HUDEP-2 (cell line): Measurements from ENCODE around the gene FAM240A.
A peak's percentile ranks its signal among the peaks of the same experiment; 100 is the strongest.

Experiments used
- DNase-seq, 76 experiments: peaks; one replicate each; lab custom pipeline; 2025; ENCODE audit not compliant: unreplicated experiment in 76 of 76; lab: John Stamatoyannopoulos, UW

Gene FAM240A

DNA sequence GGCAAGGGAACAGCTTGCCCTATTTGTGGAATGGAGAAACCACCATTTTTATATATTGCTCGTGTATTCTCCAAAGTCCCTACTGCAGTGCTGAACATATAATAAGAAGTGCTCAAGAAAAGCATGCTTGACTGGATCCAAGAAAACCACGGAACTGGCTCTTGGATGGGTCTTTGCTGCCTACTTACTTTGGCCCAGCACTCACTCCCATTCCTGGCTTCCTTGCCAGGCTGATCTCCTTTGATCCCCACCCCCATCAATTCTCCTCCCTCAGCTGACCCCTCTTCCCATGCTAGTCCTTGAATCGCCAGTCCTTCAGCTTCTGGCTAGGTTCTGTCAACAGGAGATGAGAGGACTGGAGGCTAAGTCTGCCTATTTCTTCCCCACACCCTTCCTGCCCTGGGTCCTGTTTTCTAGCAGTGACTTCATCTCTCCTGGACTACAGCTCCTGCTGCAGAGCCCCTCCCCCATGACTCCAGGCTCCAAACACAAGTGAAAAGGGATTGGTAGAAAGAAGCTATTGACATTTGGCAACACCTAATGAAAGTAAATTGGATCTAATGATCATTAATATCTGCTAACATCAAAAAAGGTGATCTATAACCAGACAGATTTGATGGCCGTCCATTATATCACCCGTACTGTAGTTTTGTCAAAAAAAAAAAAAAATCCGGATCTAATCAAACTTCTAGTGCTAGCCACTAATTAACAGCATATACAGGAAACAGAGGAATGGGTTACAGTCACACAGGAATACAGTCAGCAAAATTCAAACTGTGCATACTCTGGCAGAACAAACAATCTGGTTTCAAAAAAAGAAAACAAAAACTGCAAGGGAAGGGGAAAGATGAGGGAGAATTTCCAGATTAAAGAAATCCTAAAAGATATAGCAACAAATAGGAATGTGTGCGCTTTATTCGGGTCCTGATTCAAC, 7.8 kb downstream of the FAM240A start:
- no peak for DNase-seq

DNA sequence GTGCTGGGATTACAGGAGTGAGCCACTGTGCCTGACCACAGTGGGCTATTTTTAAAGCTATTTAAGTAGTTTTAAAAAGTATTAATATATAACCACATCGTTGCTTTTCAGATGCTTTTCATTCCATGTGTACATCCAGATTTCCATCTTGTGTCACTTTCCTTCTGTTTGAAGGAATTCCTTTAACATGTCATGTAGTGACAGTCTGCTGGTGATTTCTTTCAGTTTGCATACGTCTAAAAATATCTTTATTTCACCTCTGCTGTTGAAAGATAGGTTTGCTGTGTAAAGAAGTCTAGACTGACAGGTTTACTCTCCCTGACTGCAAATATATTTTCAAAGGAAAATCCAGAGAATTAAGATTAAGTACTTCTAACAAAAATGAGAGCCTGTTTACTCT, 12.2 kb downstream of the FAM240A start:
- no peak for DNase-seq

DNA sequence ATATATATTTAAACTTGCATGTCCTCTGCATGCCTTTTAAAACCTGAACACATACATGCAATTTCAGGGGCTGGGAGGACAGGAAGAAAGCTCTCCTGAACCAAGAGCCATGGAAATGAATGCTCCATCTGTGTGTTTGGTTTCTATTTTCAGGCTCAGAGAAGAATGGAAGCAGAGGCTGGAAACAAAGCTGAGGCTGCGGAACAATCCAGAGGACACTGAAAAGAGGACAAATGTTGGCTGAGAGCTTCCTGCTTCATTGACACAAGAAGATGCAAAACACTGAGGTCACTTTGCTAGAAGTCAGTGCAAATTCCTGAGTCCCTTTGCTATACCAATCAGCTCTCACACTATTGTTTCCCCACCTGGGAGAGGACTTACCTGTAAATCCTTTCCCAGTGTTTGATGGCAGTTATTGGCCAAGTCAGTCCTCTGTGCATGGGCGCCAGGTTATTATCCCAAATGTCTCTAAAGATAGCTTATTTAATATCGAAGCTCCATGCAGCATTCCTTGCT, 12.7 kb downstream of the FAM240A start:
- no peak for DNase-seq

DNA sequence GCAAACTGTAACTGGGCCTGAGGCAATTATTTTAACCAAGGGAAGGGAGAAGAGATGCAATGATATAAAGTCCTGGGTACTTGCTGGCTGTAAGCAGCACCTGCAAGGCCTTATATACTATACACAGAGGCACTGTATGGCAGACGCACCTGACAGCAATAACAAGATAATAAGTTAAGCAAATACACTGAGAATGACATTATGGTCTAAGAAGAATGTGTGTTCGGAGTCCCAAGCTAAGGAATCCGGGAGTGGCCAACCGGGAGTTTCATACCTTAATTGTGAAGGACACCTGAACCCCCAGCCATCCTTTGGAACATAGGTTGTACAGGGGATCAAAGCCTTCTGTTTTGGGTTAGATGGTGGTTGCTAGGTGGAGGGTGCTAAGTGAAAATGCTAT, 13.7 kb downstream of the FAM240A start:
- DNase-seq = no peak

DNA sequence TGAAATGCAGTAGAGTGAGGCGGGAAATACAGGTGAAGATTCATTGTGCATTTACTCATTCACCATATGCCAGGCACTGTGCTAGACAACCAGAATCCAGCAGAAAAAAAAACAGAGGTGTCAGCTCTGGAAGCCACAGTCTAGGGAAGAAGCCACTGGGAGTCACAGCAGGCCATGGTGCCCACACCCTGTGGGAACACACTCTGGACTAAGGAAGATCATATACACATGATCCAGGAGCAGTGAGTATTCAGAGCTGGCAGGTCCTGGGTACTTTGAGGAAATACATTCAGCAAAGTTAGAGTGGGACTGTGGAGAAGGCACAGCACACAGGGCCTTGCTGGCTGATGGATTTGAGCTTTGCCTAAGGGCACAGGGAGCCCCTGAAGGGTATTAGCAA, 14.8 kb downstream of the FAM240A start:
- DNase-seq = no peak

DNA sequence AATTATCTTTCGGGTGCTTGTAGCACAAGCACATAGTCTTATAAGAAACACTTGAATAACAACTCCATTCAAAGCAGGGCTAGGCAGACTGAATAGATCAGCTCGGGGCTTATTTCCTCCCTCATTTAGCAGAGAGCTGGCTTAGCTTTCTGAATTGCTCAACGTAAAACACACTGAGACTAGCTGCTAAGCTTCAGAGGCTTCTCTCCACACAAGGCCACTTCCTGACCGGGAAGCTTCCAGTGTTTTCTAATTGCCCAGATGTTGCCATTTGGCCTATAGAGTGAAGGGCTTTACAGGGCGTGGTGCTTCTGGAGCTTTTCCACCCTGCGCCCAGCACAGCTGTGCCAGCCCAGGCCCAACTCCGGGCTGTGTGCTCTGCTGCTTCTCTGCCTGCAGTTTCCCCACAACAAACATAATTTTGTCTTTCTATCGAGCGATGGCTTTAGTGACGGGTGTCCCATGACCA, 16.6 kb downstream of the FAM240A start:
- DNase-seq = no peak

DNA sequence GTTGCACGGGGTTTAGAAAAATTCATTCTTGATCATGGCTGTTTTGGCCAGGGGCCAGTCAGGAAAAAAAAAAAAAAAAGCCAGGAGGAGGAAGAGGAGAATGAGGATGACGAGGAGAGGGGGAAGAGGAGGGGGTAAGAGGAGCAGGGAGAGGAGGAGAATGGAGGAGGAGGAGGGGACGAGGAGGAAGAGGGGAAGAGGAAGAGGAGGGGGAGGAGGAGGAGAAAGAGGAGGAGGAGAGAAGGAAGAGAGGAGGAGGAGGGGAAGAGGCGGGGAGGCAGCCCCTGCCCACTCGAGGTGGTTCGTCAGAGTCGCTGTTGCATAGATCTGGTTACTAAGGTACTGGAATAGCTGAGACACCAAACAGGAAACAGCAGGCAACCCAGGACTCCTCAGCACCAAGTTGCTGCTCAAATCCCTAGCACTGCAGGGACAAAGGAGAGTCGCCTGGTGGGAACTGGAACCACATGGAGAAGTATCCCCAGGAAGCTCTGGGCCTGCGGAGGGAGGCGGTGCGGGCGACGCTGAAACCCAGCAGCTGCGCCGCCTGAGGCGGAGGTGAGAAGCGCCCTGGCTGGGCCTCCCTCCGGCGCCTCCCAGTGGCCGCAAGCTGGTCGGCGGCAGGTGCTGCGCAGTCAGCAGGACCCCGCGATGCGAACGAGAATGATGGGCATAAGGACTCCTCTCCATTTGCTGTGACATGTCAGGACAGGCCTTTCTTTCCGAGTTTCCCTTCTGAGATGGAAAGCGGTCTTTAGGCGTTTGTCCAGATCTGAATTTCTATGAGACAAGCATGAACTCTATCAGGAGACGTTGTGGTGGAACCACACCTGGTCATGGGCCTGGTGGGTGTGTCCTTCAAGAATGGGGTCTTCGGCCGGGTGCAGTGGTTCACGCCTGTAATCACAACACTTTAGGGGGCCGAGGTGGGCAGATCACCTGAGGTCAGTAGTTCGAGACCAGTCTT, 17.5 kb downstream of the FAM240A start:
- DNase-seq = peak in 68 of 76 experiments; percentile 4 to 80 (median 57)

DNA sequence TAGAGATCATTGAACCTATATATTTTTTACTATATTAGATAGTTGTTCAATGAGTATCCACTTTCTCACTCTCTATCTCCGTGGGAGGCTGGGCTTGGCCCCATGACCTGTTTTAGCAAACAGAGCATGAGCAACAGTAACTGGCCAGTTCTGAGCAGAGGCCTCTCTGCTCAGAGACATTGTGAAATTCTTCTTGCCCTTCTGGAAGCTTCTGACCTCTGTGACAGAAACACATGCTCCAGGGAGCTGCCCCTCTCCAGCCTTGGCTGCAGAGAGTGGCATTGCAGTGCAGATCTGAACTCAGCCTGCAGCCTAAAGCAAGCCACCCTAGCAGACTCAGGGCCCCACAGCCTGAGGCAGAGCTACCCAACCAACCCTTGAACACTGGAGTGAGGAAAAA, 20.5 kb downstream of the FAM240A start:
- no peak for DNase-seq

DNA sequence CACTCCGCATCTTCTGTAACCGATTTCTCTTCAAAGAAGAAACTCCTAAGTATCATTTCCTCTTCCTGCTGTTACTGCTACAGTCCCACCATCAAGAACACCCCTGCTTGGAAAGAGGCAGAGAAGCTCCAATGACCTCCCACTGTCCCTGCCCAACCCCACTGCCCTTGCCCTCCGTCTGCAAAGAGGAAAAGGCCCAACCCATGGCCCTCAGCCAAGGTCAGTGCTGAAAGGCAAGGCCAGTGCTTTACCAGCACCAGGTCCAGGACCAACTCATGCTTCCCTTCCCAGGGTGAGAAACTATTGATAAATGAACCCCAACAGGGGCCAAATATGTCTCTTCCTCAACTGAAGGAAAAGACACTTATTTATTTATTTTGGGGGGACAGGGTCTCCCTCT, 22.5 kb downstream of the FAM240A start:
- no peak for DNase-seq

DNA sequence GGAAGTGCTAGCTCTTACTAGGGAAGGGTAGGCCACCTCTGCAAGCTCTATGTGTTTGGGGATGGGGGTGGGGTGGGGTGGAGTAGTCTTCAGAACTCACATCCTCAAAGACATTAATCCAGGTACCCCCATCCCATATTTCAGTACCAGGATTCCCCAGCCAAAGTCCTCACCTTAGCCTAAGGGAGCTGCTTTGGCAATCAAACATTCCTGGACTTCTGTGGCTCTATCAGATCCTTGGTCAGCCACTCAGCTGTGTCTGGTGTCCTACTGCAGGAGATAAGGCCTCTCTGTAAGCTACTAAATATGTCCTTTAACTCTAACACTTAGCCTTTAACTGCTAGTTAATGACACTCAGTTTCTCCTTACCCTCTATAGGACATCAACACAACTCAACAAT, 26.9 kb downstream of the FAM240A start:
- no peak for DNase-seq

DNA sequence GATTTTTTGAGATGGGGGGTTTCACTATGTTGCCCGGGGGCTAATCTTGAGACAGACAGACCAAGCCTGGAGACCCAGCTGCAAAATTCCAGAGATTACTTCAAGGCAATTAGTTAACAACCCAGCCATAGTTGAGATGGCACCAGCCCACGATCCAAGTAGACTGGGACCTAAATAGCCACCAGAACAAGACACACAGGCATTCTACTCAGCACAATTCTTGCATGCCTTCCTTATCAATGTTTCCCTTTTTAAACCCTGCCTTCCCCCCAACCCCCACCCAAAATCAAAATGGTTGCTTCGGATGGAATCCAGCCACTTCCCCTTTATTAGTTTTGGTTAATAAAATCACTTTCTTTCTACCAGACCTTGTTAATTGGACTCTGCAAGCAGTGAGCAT, 28.6 kb downstream of the FAM240A start:
- DNase-seq = no peak

DNA sequence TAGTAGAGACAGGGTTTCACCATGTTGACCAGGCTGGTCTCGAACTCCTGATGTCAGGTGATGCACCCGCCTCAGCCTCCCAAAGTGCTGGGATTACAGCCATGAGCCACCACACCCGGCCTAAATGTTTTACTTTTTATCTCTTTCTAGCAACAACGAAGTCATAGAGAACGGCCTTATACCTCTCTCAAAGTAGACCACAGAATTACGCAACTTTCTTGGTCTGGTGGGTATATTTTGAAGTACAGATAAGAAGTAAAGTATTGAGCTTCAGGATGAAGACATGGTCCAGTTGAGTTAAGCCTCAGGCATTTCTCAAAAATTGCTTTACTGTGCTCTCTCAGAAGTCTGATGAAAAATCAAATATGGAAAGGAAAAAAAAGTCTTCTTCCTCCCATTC, 30.6 kb downstream of the FAM240A start:
- DNase-seq = no peak

DNA sequence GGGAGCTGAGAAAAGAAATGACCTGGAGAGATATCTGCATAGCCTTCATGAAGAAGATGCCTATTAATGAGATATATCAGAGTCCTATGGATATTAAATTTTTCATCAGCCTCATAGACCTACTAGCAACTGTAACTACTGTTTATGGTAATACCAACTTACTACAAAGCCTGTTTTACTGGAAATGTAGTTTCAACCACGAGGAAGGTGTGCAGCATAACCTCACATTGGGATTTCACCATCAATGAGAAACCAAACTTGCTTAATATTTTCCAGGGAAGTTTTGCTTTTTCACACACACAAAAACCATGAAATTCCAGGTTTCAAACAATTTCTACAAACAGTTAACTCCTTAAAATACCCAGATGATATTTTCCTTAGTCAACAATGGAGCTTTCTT, 31.4 kb downstream of the FAM240A start:
- DNase-seq = no peak

DNA sequence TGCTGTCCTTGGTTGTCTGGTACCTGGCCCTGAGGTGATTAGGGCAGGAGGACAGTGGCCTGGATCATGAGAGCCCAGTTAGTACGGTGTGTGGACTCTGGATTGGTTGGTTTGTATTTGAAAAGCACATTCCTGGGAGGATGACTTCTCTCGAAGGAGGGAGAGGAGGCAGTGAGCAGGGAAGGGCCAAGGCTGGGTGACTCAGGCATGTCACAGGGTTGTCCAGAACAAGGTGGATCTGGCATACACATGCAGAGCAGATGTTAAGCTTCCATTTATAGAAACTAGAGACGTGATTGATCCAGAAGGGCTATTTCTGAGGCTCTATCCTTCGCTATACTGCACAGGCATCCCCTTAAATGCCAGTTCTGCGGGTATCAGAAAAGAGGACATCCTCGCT, 34.4 kb downstream of the FAM240A start:
- no peak for DNase-seq

DNA sequence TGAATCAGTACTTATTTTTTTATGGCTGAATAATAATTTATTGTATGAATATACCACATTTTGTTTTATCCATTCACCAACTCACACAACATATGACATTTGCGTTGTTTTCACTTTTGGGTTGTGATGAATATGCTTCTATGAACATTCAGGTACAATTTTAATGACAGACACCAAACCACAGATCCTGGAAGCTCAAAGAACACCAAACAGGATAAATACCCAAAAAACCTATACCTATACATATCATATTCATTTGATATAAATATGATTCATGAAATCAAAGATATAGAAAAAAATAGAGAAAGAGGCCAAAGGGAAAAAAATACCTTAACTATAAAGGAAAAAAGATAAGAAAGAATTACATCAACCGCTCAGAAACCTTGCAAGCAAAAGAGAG, 35.8 kb downstream of the FAM240A start:
- DNase-seq = no peak

DNA sequence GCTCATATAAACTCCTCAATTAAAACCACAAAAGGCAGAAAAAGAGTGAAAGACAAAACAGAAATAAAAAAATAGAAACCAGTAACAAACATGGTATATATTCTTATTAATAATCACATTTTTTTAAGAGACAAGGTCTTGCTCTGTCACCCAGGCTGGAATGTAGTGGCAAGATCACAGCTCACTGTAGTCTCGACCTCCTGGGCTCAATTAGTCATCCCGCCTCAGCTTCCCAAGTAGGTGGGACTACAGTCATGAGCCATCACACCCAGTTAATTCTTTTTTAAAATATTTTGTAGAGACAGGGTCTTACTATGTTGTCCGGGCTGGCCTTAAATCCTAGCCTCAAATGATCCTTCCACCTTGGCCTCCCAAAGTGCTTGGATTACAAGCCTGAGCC, 37.1 kb downstream of the FAM240A start:
- no peak for DNase-seq

DNA sequence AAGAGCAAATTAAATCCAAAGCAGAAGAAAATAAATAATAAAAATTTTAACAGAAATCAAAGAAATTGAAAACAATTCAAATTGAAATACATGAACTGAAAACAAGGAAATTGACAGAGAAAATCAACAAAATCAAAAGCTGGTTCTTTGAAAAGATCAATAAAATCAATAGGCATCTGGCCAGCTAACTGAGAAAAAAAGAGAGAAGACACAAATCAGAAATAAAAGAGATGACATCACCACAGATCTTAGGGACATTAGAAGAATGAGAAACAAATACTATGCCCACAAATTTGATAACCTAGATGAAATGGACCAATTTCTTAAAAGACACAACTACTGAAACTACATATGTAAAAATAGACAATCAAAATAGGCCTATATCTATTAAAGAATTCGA, 38.8 kb downstream of the FAM240A start:
- DNase-seq = no peak

DNA sequence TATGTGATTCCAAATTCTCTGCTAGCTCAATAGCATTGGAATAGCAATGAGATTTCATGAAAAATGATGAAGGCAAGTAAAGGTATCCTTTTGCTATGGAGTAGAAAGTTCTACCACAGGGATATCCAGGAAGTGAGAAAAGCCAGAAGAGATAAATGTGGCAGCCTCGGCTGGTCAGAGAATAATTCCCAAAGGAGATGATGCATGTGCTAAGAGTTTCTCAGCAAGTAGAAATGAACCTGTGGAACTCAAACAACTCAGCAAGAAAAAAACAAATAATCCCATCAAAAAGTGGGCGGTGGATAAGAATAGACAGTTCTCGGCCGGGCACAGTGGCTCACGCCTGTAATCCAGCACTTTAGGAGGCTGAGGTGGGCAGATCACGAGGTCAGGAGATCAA, 42.9 kb downstream of the FAM240A start:
- DNase-seq = no peak

DNA sequence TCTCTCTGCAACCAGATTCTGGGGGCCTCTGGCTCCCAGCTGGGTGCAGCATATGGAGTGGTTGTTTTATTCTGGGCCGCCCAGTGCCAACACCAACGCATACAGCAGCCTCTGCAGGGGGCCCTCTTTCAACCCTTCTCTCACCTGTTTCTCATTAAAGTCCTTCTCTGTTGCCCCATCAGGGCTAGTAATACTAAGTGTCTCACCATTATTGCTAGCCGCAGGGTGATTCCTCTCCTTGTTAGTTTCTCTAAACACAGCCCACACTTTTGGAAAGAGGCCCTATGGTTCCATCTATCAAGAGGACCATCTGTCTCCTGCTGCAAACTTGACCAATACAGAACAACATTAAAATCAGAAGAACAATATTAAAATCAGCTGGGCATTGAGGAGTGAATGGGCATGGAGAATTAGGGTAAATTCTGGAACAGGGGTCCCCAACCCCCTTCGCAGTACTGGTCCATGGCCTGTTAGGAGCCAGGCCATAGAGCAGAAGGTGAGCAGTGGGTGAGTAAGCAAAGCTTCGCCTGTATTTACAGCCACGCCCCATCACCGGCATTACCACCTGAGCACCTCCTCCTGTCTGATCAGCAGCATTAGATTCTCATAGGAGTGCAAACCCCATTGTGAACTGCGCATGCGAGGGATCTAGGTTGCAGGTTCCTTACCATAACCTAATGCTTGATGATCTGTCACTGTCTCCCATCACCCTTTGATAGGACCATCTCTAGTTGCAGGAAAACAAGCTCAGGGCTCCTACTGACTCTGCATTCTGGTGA, 44.6 kb downstream of the FAM240A start:
- DNase-seq = no peak

DNA sequence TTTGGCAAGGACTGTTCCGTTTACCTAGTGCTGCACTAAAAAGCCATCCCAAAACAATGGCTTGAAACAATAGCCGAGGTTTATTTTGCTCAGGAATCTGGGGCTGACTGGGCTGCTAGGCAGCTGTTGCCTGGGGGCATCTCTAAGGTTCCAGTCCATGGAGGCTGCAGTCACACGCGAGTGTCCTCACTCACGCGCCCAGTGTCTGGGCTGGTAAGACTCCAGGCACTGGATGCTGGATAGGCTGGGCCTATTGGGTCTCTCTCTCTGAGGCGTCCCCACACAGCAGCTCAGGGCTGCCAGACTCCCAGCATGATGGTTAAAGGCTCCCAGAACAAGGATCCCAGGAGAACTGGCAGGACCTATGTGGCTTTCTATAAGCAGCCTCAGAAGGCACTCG, 47.0 kb downstream of the FAM240A start:
- DNase-seq = no peak
